ENCODE results near the gene CA11. TPM values are rescaled to one million over a fixed set of nuclear protein-coding genes. Genes with fewer than 3 reads are reported as not detected.
"Not testable (repeated sequence)": the region's sequence is repeated elsewhere in the genome, so short reads cannot be mapped to it uniquely, and the experiment has no call there.

Gene CA11
- 3.1 TPM for total RNA-seq

DNA sequence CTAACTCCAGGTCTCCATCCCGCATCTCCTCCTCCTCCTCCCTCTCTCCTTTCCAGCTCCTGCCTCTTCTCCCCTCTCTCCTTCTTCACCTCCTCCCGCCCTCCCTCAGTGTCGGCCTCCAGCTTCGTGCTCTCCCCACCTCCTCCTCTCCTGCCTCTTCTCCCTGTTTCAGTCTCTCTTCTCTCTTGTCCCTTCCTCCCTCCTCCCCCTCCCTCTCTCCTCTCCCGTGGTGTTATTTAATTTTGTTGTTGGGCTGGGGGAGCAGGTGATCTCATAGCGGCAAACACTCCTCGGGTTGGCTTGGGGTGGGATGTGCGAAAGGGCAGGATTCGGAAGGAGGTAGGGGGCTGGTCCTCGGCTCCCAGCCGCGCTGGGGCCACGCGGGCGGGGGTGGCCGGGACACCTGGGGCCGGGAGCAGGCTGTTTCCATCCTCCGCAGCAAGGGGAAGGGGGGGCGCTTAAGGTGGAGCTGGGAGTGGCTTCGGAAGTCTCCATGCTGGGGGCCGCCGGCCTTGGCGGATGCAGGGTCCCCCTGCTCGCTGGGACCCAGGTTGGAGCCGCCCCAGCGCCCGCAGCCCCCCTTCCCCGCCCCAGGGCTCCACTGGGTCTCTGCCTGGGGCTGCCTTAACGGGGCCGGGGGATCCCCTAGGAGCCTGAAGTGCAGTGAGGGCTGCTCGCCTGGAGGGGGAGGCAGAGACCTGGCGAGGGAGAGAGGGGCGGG lies at the start of gene CA11:
TSS of gene CA11 (minus strand) at position 187 of the 721 bp plus-strand sequence. CDS start 555 bp downstream, outside the sequence.
- peak; percentile 82 for ATAC-seq

DNA sequence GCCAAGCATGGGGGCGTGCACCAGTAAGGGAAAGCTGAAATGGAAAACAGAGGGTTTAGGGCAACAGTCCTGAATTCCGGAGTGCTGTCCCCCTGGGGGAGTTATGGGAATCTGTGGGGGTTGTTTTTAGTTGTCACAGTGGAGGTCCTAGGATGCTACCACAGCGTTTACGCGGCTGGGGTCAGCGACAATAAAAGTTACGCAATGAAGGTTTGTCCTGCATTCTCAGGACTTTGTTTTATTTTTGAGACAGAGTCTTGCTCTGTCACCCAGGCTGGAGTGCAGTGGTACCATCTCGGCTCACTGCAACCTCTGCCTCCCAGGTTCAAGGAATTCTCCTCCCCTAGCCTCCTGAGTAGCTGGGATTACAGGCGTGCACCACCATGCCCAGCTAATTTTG lies 47.6 kb upstream of the CA11 start:
- not testable (repeated sequence) for ATAC-seq

DNA sequence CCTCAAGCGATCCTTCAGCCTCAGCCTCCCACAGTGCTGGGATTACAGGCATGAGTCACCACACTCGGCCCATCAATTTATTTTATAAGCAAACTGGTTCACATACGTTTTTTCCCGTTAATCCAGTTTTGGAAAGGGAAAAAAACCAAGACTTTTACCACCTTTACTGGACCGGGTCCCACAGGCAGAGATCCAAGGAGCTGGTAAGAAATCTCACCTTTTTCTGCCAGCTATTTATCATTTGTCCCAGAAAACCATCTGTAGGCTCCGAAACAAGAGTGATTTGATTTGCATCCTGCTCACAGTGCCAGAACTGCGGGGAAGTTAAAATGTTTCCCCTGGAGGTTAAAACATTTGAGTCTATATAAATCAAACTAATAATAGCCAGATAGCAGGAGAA lies 43.5 kb upstream of the CA11 start:
- ATAC-seq, result no peak

DNA sequence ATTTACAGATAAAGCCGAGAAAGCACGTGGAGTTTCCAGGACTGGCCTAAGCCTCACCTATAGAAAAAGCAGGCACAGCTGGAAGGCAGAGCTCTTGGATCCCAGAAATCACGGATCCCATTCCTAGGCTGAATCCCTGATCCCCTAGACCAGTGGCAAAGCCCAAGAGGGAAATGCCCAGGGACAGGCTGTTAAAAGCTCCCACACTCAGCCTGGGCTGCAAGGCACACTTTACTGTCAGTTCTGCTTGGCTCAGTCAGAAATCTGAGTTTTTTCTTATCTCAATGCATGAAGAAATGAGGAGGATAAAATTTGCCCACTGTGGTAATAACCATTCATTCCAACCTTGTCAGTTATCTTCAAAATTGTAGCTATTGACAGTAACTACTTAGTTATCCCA lies 41.8 kb upstream of the CA11 start:
- ATAC-seq, result no peak

DNA sequence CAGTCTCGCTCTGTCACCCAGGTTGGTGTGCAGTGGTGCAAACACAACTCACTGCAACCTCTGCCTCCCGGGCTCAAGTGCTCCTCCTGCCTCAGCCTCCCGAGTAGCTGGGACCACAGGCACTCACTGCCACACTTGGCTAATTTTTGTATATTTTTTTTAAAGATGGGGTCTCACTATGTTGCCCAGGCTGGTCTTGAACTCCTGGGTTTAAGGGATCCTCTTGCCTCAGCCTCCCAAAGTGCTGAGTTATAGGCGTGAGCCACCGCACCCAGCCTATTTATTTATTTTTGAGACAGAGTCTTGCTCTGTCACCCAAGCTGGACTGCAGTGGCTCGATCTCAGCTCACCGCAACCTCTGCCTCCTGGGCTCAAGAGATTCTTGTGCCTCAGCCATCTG lies 40.6 kb upstream of the CA11 start:
- not testable (repeated sequence) for ATAC-seq

DNA sequence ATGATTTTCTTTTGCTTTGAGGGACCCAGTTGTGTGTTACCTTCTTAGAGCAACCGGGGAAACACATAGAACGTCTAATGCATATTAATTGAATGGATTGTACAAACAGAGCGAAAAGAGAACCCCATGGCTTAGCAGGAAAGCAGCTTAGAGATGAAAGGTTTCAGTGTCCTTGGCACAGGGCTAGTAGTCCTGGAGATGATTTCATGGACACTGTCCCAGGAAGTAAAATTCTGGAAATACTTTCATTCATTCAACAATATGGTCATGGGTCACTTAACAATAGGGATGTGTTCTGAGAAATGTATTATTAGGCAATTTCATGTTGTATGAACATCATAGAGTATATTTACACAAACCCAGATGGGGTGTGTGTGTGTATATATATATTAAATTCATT lies 40.1 kb upstream of the CA11 start:
- peak; percentile 20 for ATAC-seq

DNA sequence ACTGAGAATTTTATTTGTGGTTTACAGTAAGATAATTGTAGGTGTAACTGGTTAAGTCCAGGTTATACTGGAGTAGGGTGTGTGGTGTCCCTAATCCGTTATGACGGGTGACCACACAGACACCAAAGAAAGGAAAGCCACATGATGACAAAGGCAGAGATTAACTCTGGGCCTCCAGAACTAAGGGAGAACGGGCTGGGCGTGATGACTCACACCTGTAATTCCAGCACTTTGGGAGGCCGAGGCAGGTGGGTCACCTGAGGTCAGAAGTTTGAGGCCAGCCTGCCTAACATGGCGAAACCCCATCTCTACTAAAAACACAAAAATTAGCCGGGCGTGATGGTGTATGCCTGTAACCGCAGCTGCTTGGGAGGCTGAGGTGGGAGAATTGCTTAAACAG lies 39.6 kb upstream of the CA11 start:
- ATAC-seq, result peak; percentile 91

DNA sequence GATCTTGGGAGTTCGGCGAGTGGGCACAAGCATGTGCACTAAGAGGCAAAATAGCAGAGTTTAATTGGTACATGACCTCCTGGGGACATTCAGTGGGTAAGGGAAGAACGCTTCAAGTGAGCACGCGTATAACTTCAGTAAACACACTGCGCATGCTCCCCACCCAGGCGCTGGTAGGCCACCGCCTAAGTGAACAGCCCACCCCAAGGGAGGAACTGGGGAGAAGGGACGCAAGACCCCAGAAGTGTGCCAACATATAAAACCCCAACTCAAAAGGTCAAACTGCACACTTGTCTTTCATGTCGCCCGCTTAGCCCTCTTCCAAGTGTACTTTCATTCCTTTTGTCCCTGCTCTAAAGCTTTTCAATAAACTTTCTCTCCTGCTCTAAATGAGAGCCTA lies 37.4 kb upstream of the CA11 start:
- ATAC-seq, result no peak

DNA sequence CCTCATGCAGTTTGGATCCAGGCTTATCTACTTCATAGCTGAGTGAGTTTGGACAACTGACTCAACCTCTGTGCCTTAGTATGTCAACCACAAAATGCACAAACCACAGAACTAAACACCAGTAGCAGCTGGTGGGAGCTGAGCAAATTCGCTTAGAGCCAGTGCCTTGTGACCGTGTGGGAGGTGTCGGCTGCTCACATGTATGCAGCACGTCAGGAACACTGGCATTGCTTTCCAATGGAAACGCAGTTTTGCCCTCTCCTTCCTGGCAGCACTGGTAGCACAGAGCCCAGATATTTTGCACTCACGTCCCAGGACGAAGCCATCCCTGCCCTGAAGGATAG lies 35.1 kb upstream of the CA11 start:
- ATAC-seq, result no peak

DNA sequence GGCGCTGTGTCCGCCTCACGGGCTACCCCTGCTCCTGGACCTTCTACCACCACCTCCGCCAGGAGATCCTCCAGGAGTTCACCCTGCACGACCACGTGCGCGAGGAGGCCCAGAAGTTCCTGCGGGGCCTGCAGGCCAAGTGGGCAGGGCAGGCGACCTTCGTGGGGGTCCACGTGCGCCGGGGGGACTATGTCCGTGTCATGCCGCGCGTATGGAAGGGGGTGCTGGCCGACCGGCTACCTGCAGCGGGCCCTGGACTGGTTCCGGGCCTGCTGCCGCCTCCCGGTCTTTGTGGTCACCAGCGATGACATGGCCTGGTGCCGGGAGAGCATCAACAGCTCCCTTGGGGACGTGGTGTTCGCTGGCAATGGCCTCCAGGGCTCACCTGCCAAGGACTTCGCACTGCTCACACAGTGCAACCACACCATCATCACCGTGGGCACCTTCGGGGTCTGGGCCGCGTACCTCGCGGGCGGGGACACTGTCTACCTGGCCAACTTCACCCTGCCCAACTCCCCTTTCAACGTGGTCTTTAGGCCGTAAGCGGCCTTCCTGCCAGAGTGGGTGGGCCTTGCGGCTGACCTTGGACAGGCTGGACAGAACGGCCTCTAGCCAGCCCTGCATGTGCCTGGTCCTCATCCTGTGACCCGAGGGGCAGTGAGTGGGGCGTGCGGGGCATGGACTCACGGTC lies 34.6 kb upstream of the CA11 start:
- ATAC-seq, result no peak

DNA sequence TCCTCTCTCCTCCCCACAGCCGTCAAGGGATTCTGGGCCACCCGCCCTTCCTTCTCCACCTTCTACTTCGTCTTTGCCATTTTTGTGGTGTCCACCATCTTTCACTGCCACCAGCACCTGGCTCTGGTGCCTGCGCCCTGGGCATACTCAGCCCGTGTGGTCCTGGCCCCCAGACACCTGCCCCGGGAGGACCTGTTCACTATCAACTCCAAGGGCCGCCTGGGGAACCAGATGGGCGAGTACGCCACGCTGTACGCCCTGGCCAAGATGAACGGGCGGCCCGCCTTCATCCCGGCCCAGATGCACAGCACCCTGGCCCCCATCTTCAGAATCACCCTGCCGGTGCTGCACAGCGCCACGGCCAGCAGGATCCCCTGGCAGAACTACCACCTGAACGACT lies 34.0 kb upstream of the CA11 start:
- not testable (repeated sequence) for ATAC-seq

DNA sequence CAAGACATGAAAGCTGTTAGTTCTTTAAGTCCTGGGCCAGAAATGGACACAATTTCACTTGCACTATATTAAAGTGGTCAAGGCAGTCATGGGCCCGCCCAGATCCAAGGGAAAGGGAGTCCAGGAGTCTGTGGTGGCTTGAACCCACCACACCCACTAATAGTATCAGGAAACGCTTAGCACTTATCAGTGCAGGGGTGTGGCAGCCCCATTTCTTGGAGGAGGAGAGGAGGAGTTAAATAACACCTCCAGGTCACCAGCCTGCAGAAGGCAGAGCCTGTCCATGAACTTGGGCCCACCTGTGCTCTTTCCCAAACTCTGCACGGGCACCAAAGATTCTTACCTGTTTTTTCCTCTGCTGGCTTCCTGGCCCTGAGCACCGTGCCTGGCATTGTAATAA lies 32.2 kb upstream of the CA11 start:
- peak; percentile 25 for ATAC-seq

DNA sequence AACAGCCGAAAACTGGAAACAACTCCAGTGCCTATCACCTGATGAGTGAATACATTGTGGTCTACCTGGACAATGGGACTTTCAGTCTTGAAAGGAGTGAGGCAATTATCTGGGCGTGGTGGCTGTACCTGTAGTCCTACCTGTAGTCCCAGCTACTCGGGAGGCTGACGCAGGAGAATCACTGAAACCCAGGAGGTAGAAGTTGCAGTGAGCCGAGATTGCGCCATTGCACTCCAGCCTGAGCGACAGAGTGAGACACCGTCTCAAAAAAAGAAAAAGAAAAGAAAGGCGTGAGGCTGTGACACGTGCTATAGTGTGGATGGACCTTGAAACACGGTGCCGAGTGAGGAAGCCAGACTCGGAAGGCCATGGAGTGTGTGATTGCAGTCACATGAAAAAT lies 30.9 kb upstream of the CA11 start:
- ATAC-seq, result peak; percentile 87

DNA sequence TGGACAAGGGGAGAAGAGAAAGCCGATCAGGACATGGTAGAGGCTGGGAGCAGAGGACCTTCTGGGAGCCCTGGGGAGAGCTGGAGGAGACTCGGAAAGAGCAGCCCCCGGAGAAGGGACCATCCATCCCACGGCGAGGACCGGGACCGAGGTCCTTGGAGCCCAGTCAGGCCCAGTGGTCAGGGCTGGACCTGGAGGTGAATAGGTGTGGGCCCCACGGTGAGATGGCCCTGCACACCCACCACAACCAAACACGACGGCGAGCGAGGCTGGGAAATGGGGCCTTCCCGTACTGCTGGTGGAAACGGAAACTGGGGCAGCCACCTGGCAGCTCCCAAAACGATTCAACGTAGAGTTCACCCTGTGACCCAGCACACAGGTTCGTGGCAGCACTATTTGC lies 30.5 kb upstream of the CA11 start:
- no peak for ATAC-seq

DNA sequence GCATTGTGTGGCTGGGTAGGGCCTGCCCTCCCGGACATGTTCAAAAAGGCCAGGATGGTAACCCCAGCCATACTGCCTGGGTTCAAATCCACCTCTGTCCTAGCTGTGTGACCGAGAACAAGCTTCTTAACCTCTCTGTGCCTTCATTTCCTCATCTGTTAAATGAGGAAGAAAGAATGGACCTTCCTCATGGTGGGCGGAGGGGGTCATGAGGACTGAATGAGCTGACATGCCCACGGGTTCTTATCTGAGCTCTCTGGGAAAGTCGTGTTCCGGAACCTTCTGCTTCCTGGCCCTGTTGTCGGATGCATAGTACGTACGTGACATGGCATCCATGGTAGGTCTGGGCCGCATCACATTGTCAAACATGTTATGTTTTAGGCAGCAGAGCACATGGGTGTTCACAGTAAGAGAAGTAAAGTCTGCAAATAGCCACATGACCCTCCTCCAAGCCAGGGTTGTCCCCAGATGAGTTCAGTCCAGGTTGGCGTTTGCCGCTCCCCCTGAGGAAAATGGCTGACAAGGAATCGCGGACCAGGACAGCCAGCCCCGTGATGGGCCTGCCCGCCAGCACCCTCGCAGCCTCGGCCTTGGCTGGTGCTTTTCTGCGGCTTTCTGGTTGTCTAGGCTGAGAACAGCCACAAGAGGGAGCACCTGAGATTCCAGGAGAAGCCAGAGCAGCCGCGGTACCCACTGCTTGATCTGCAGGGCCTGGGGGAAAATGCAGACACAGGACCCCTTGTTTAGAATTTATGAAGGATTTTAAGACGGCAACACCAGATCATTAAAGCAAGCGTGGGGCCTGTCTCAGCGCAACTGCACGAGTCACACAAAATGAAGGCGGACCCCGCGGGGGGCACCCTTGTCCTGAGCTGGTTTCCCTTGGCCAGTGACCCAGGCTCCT lies 29.2 kb upstream of the CA11 start:
- ATAC-seq, result peak; percentile 34

DNA sequence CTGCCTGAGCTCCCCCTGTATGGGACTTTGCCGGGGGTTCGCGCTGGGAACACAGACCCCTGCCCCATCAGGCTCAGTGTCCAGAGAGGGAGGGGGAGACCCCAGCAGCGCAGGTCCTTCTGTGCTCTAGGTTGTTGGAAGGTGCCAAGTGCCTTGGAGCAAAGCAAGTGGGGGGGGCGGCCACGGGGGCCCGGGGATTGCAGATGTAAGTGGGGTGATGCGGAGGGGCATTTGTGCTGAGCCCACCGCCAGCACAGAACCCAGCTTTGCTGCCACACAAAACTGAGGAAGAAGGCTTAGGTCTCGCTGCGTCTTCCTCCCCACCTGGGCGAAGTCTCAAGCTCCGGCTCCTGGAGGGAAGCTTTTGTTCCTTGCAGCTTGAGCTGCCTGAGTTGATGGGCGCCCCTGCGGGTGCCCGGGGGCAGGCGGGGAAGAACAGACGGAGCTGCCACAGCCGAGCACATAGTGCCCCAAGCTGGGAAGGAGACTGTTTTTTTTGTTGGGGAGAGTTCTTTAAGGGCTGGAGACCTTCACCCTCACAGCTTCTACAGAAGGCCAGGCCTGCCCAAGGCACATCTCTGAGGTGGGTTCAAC lies 28.3 kb upstream of the CA11 start:
- ATAC-seq, result no peak

DNA sequence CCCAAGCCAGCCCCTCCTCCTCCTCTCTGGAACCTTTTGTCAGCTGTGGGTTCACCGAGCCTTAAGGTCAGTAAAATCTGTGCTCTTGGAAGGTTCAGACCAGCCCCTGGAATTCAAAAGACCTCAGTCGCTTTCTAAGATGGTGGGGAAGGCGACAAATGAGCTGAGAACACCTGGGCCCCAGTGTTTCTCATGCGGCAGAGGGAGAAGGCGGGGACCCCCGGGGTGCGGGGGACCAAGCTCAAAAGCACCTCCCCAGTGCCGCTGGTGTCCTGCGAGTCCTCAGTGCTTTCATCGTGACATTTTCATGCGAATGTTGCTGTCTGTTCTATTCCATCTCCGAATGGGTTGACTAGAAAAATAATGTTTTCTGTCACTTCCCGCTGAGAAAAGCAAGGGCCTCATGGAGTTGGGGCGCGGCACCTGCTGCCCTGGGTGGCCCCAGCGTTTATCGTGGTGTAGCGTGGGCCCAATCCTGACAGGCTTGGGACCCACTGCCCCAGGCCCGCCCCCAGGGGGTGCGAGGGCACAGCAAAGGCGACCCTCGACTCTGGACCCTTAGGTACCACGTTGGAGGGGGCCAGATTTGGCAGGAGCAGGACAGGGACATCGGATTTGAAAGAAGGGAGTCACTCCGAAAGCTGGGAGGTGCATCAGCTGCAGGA lies 27.6 kb upstream of the CA11 start:
- no peak for ATAC-seq

DNA sequence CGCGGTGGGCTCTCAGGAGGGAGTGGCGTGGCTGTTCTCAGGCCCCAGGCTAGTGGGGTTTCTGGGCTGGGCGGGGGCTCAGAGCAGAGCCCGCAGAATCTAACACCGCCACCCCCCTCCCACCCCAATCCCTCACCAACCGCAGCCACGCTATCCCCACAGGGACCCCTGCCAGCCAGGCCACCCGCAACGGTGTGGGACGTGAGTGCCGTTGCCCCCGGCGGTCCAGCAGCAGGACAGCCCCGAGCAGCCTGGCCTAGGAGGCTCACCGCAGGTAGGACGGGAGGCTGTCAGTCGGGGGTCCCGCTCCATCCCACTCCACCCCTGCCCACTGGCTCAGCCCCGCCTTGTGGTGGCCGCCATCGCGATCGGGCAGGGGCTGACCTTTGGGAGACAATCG lies 27.0 kb upstream of the CA11 start, which contains the start of gene NTN5:
TSS of gene NTN5 (minus strand) at position 24 of the 400 bp plus-strand sequence. CDS start 2,031 bp downstream, outside the sequence.
- ATAC-seq, result no peak

DNA sequence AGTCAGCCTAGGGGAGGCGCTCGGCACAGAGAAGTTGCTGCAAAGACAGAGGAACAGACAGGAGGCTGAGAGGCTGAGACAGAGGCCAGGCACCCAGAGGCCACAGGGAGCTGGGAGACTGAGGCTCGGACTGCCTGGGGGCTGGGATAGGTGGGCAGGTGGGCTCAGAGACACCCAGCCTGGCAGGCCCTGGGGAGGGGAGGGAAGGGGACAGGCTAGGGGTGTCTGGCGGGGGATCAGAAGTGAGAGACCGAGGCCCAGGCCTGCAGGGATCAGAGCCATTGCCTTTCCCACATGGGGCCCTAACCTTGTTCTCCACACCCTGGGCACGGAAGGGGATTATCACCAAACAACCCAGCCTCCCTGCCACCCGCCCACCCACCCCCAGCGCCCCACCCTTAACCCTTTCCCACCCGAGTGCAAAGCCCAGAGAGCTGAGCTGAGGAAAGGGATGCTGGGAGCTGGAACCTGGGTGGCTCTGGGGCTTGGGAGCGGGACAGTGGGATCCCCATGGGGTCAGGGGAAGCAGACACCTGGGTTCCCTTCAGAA lies 25.5 kb upstream of the CA11 start:
- ATAC-seq, result no peak

DNA sequence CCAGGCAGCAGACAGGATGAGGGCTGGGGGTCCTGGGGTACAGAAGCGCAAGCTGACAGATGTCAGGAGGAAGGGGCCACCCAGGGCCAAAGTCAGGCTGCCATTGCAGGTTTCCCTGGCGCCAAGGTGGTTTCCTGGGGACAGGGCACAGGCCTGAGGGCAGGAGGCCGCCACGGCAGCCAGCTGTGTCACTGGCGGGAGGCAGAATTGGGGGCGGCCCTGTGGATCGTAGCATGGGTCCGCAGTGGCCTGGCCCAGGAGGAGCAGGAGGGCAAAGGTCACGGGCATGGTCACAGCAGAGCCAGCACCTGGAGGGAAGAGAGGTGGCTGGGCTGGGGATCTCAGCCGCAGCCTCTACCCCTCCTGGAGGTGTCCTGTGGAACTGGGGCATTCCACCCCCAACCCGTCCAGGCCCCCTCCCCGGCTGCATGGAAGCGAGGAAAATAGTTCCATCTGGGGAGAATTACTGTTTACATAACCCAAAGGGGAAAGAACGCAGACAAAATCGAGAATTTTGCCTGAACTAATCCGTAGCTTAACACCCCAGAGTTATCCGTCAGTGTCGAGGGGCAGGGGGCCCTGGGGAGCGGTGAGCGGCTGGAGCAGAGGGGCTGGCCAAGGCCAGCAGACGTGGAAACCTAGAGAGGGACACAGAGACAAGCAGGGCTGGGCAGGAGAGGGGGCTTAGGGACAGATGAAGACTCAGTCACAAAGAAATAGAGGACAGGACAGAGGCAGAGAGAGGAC lies 24.9 kb upstream of the CA11 start:
- no peak for ATAC-seq
